OCI-LY1 (cell line): ENCODE data around the gene CDRT15L2.
"Not testable (repeated sequence)": the region's sequence is repeated elsewhere in the genome, so short reads cannot be mapped to it uniquely, and the experiment has no call there.

Source experiments
- CTCF ChIP-seq: fragments of 200-600 bp; sonication (generic), shearing (Covaris generic); IDR thresholded peaks from 2 replicates; pipeline ENCODE4 v1.5.1; 2017; ENCODE audit warnings: mild to moderate bottlenecking, antibody characterized with exemption, low read length, moderate library complexity, mixed read lengths
- EZH2 ChIP-seq: fragments of 200-600 bp; sonication (generic), shearing (Covaris generic); IDR thresholded peaks from 2 replicates; pipeline ENCODE4 v1.8.0; 2017; ENCODE audit warnings: borderline replicate concordance, mixed run types, mild to moderate bottlenecking, antibody characterized with exemption, low read length, moderate library complexity, mixed read lengths

GRCh38 chr17:20568604-20569003, 10.9 kb upstream of the CDRT15L2 start:
- not testable (repeated sequence) for TF ChIP-seq CTCF, EZH2
